ENCODE data around the gene HSD17B14. TPM values are rescaled to one million over a fixed set of nuclear protein-coding genes. Genes with fewer than 3 reads are reported as not detected.

The HSD17B14 gene
- total RNA-seq, 1 experiment from 2014 or later: not detected

Other genes starting within 250 kb of the HSD17B14 start
- not detected in 2 replicates for gene SPACA4, start 229.7 kb downstream of the HSD17B14 start, total RNA-seq (2014; rRNA removed; shearing (Covaris generic))
- gene FAM83E, start 221.4 kb downstream of the HSD17B14 start, total RNA-seq (2014; rRNA removed; shearing (Covaris generic)): 0.06 and 1.6 TPM in 2 replicates
- 1,978 and 2,048 TPM in 2 replicates for gene RPL18, start 217.3 kb downstream of the HSD17B14 start, total RNA-seq (2014; rRNA removed; shearing (Covaris generic))
- 6.5 and 9.0 TPM in 2 replicates for gene SPHK2, start 217.0 kb downstream of the HSD17B14 start, total RNA-seq (2014; rRNA removed; shearing (Covaris generic))
- 14.0 and 34.2 TPM in 2 replicates for gene DBP, start 199.1 kb downstream of the HSD17B14 start, total RNA-seq (2014; rRNA removed; shearing (Covaris generic))
- 2.2 and 8.3 TPM in 2 replicates for gene CA11, start 190.3 kb downstream of the HSD17B14 start, total RNA-seq (2014; rRNA removed; shearing (Covaris generic))
- 0.58 TPM in 1 of 2 replicates, not detected in the other for gene NTN5, start 163.5 kb downstream of the HSD17B14 start, total RNA-seq (2014; rRNA removed; shearing (Covaris generic))
- not detected in 2 replicates for gene FUT2, start 140.5 kb downstream of the HSD17B14 start, total RNA-seq (2014; rRNA removed; shearing (Covaris generic))
- 0.31 and 0.51 TPM in 2 replicates for gene MAMSTR, start 116.8 kb downstream of the HSD17B14 start, total RNA-seq (2014; rRNA removed; shearing (Covaris generic))
- gene RASIP1, start 95.9 kb downstream of the HSD17B14 start, total RNA-seq (2014; rRNA removed; shearing (Covaris generic)): 0.14 TPM in 1 of 2 replicates, not detected in the other
- gene IZUMO1, start 89.6 kb downstream of the HSD17B14 start, total RNA-seq (2014; rRNA removed; shearing (Covaris generic)): not detected in 2 replicates
- gene FUT1, start 83.8 kb downstream of the HSD17B14 start, total RNA-seq (2014; rRNA removed; shearing (Covaris generic)): 0.25 TPM in 1 of 2 replicates, not detected in the other
- not detected in 2 replicates for gene FGF21, start 81.0 kb downstream of the HSD17B14 start, total RNA-seq (2014; rRNA removed; shearing (Covaris generic))
- 45.4 and 47.3 TPM in 2 replicates for gene BCAT2, start 25.5 kb downstream of the HSD17B14 start, total RNA-seq (2014; rRNA removed; shearing (Covaris generic))
- gene PLEKHA4, start 32.1 kb upstream of the HSD17B14 start, total RNA-seq (2014; rRNA removed; shearing (Covaris generic)): 2.9 and 5.4 TPM in 2 replicates
- gene PPP1R15A, start 35.9 kb upstream of the HSD17B14 start, total RNA-seq (2014; rRNA removed; shearing (Covaris generic)): 15.8 and 16.1 TPM in 2 replicates
- not detected in 2 replicates for gene TULP2, start 62.3 kb upstream of the HSD17B14 start, total RNA-seq (2014; rRNA removed; shearing (Covaris generic))
- gene NUCB1, start 63.8 kb upstream of the HSD17B14 start, total RNA-seq (2014; rRNA removed; shearing (Covaris generic)): 199 and 224 TPM in 2 replicates
- gene DHDH, start 97.2 kb upstream of the HSD17B14 start, total RNA-seq (2014; rRNA removed; shearing (Covaris generic)): 0.27 TPM in 1 of 2 replicates, not detected in the other
- gene BAX, start 118.4 kb upstream of the HSD17B14 start, total RNA-seq (2014; rRNA removed; shearing (Covaris generic)): 132 and 135 TPM in 2 replicates
- 22,782 and 25,960 TPM in 2 replicates for gene FTL, start 128.8 kb upstream of the HSD17B14 start, total RNA-seq (2014; rRNA removed; shearing (Covaris generic))
- gene GYS1, start 156.8 kb upstream of the HSD17B14 start, total RNA-seq (2014; rRNA removed; shearing (Covaris generic)): 31.7 and 31.9 TPM in 2 replicates
- 353 and 374 TPM in 2 replicates for gene RUVBL2, start 157.4 kb upstream of the HSD17B14 start, total RNA-seq (2014; rRNA removed; shearing (Covaris generic))
- not detected in 2 replicates for gene LHB, start 180.6 kb upstream of the HSD17B14 start, total RNA-seq (2014; rRNA removed; shearing (Covaris generic))
- not detected in 2 replicates for gene CGB3, start 187.8 kb upstream of the HSD17B14 start, total RNA-seq (2014; rRNA removed; shearing (Covaris generic))
- gene CGB2, start 195.4 kb upstream of the HSD17B14 start, total RNA-seq (2014; rRNA removed; shearing (Covaris generic)): not detected in 2 replicates
- gene CGB1, start 200.4 kb upstream of the HSD17B14 start, total RNA-seq (2014; rRNA removed; shearing (Covaris generic)): 0.77 and 11.4 TPM in 2 replicates
- 0.33 and 3.3 TPM in 2 replicates for gene CGB5, start 207.4 kb upstream of the HSD17B14 start, total RNA-seq (2014; rRNA removed; shearing (Covaris generic))
- 1.5 TPM in 1 of 2 replicates, not detected in the other for gene CGB8, start 212.6 kb upstream of the HSD17B14 start, total RNA-seq (2014; rRNA removed; shearing (Covaris generic))
- not detected in 2 replicates for gene CGB7, start 221.3 kb upstream of the HSD17B14 start, total RNA-seq (2014; rRNA removed; shearing (Covaris generic))
- gene NTF4, start 228.3 kb upstream of the HSD17B14 start, total RNA-seq (2014; rRNA removed; shearing (Covaris generic)): not detected in 2 replicates
- not detected in 2 replicates for gene KCNA7, start 236.2 kb upstream of the HSD17B14 start, total RNA-seq (2014; rRNA removed; shearing (Covaris generic))
- 138 and 189 TPM in 2 replicates for gene SNRNP70, start 249.0 kb upstream of the HSD17B14 start, total RNA-seq (2014; rRNA removed; shearing (Covaris generic))

Measured in H4 (cell line).